Neural cell (in vitro differentiated cells): ENCODE data around the gene FNBP1L. TPM values are rescaled to one million over a fixed set of nuclear protein-coding genes. Genes with fewer than 3 reads are reported as not detected.

ENCODE experiments used
- H2AFZ ChIP-seq: fragments of 200-600, 300-800 bp; sonication (generic), shearing (Covaris generic); 2 replicates; pipeline ENCODE4 v1.6.0; 2014; ENCODE audit warnings: low read depth, mild to moderate bottlenecking, antibody characterized with exemption, low read length, moderate library complexity
- H3F3A ChIP-seq: fragments of 200-600 bp; shearing (Covaris generic); 2 replicates; pipeline ENCODE4 v1.6.1; 2016; ENCODE audit warnings: mild to moderate bottlenecking, moderate library complexity, mixed read lengths, antibody characterized with exemption, low read length; ENCODE audit not compliant: insufficient read depth, poor library complexity, severe bottlenecking
- H3K27ac ChIP-seq: fragments of 200-600, 300-800 bp; sonication (generic), shearing (Covaris generic); 2 replicates; pipeline ENCODE4 v1.5.1; 2014; ENCODE audit warnings: mild to moderate bottlenecking, low read length, moderate library complexity
- H3K27me3 ChIP-seq: fragments of 300-800, 200-600 bp; sonication (generic), shearing (Covaris generic); 2 replicates; pipeline ENCODE4 v1.6.0; 2014; ENCODE audit warnings: mild to moderate bottlenecking, low read depth, low read length, moderate library complexity; ENCODE audit not compliant: insufficient read depth
- H3K36me3 ChIP-seq: fragments of 300-800, 200-600 bp; sonication (generic), shearing (Covaris generic); 2 replicates; pipeline ENCODE4 v1.5.1; 2014; ENCODE audit warnings: mild to moderate bottlenecking, antibody characterized with exemption, low read length, moderate library complexity; ENCODE audit not compliant: insufficient read depth
- H3K4me2 ChIP-seq: fragments of 300-800, 200-600 bp; sonication (generic), shearing (Covaris generic); 2 replicates; pipeline ENCODE4 v1.6.0; 2014; ENCODE audit warnings: mild to moderate bottlenecking, low read length
- H3K4me3 ChIP-seq: fragments of 300-800, 200-600 bp; sonication (generic), shearing (Covaris generic); 2 replicates; pipeline ENCODE4 v1.5.1; 2014; ENCODE audit warnings: mild to moderate bottlenecking, low read length, moderate library complexity
- H3K79me2 ChIP-seq: fragments of 200-600 bp; shearing (Covaris generic); replicated peaks from 2 replicates; pipeline ENCODE4 v1.6.0; 2014; ENCODE audit warnings: mild to moderate bottlenecking, low read length, moderate library complexity; ENCODE audit not compliant: insufficient read depth
- H3K9ac ChIP-seq: fragments of 300-800, 200-600 bp; sonication (generic), shearing (Covaris generic); 2 replicates; pipeline ENCODE4 v1.6.1; 2016; ENCODE audit warnings: mild to moderate bottlenecking, low read length, mixed read lengths
- H3K9me2 ChIP-seq: fragments of 200-600 bp; shearing (Covaris generic); 2 replicates; pipeline ENCODE4 v1.6.1; 2016; ENCODE audit warnings: mild to moderate bottlenecking, low read length, mixed read lengths; ENCODE audit not compliant: insufficient read depth
- H3K9me3 ChIP-seq: fragments of 200-600, 300-800 bp; sonication (generic), shearing (Covaris generic); 2 replicates; pipeline ENCODE4 v1.6.1; 2016; ENCODE audit warnings: mild to moderate bottlenecking, mixed run types, low read length, moderate library complexity, mixed read lengths
- H4K20me1 ChIP-seq: fragments of 200-600 bp; shearing (Covaris generic); 2 replicates; pipeline ENCODE4 v1.6.1; 2016; ENCODE audit warnings: mild to moderate bottlenecking, mixed run types; ENCODE audit not compliant: insufficient read depth
- CTCF ChIP-seq: fragments of 450-650 bp; IDR thresholded peaks from 2 replicates; pipeline ENCODE4 v1.5.1; 2014; ENCODE audit warnings: antibody characterized with exemption, mild to moderate bottlenecking, moderate library complexity; ENCODE audit not compliant: poor library complexity, severe bottlenecking
- EP300 ChIP-seq: fragments of 450-650 bp; conservative IDR thresholded peaks from 2 replicates; pipeline ENCODE4 v1.6.1; 2014; ENCODE audit warnings: antibody characterized with exemption, mild to moderate bottlenecking, moderate library complexity; ENCODE audit not compliant: poor library complexity, severe bottlenecking
- EZH2 ChIP-seq: fragments of 200-600, 300-800 bp; shearing (Covaris generic), sonication (generic); IDR thresholded peaks from 2 replicates; pipeline ENCODE4 v1.6.1; 2014; ENCODE audit warnings: antibody characterized with exemption, low read length, borderline replicate concordance, mild to moderate bottlenecking; ENCODE audit not compliant: insufficient read depth, poor library complexity, severe bottlenecking
- MXI1 ChIP-seq: fragments of 450-650 bp; conservative IDR thresholded peaks from 2 replicates; pipeline ENCODE4 v1.6.1; 2014; ENCODE audit warnings: antibody characterized with exemption, mild to moderate bottlenecking; ENCODE audit not compliant: poor library complexity, severe bottlenecking
- POLR2AphosphoS5 ChIP-seq: IDR thresholded peaks from 2 replicates; pipeline ENCODE4 v1.6.1; 2012
- RAD21 ChIP-seq: fragments of 450-650 bp; conservative IDR thresholded peaks from 2 replicates; pipeline ENCODE4 v1.6.1; 2014; ENCODE audit warnings: antibody characterized with exemption, mild to moderate bottlenecking, moderate library complexity
- SMC3 ChIP-seq: fragments of 450-650 bp; conservative IDR thresholded peaks from 2 replicates; pipeline ENCODE4 v1.6.1; 2014; ENCODE audit warnings: antibody characterized with exemption, mild to moderate bottlenecking, moderate library complexity; ENCODE audit not compliant: poor library complexity
- TAF1 ChIP-seq: IDR thresholded peaks from 2 replicates; pipeline ENCODE4 v1.6.1; 2012; ENCODE audit warnings: low read depth
- polyA plus RNA-seq: library from polyadenylated mRNA; depleted of rRNA; stranded (reverse); fragments of >200 nt; gene quantifications from 2 replicates; pipeline ENCODE4 v1.2.3, GENCODE V29; 2014
- TF ChIP-seq, protein P1 (sequence below): IDR thresholded peaks from 2 replicates; pipeline ENCODE4 v1.6.1; 2012; ENCODE audit warnings: borderline replicate concordance

The FNBP1L gene
- polyA plus RNA-seq, 1 donor from 2014 or later, result 1,044 TPM

DNA sequence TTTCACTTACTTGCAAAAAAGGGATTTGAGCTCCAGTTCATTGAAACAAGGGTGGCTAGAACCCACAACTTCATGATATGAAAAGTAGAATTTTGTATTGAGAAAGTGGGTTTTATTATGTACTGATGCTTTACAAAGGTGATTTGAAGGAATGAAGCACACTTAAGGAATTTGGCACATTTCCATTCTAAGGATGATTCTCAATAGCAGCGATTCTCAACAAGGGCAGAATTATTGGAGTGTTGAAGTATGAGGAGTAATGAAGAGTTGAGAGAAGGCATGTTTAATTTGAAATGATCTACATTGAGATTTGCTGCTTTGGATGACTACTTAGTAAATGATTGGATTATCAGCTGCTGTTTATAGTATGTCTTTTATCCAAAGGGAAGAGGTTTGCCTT is 54.7 kb downstream of the FNBP1L start:
- Histone ChIP-seq H2AFZ (no peak overlapping the region), H3K4me2 (no peak overlapping the region), H3K79me2 (peaks cover 88% of the 10 kb centered on the region), H3K4me3 (no peak overlapping the region), H3K9me2 (no peaks in the 10 kb centered on the region), H3F3A (no peaks in the 10 kb centered on the region), H3K27ac (no peak overlapping the region), H3K36me3 (no peaks in the 10 kb centered on the region), H3K9me3 (no peaks in the 10 kb centered on the region), H3K9ac (no peak overlapping the region), H3K27me3 (no peaks in the 10 kb centered on the region), H4K20me1 (peaks cover 30% of the 10 kb centered on the region)
- TF ChIP-seq EP300 (no peak), CTCF (no peak), EZH2 (no peak), MXI1 (no peak), RAD21 (no peak), POLR2AphosphoS5 (no peak), SMC3 (no peak), TAF1 (no peak)
- TF ChIP-seq, protein P1, sequence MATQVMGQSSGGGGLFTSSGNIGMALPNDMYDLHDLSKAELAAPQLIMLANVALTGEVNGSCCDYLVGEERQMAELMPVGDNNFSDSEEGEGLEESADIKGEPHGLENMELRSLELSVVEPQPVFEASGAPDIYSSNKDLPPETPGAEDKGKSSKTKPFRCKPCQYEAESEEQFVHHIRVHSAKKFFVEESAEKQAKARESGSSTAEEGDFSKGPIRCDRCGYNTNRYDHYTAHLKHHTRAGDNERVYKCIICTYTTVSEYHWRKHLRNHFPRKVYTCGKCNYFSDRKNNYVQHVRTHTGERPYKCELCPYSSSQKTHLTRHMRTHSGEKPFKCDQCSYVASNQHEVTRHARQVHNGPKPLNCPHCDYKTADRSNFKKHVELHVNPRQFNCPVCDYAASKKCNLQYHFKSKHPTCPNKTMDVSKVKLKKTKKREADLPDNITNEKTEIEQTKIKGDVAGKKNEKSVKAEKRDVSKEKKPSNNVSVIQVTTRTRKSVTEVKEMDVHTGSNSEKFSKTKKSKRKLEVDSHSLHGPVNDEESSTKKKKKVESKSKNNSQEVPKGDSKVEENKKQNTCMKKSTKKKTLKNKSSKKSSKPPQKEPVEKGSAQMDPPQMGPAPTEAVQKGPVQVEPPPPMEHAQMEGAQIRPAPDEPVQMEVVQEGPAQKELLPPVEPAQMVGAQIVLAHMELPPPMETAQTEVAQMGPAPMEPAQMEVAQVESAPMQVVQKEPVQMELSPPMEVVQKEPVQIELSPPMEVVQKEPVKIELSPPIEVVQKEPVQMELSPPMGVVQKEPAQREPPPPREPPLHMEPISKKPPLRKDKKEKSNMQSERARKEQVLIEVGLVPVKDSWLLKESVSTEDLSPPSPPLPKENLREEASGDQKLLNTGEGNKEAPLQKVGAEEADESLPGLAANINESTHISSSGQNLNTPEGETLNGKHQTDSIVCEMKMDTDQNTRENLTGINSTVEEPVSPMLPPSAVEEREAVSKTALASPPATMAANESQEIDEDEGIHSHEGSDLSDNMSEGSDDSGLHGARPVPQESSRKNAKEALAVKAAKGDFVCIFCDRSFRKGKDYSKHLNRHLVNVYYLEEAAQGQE, result no peak

- Histone ChIP-seq H3K27ac (no peak overlapping the region), H3F3A (no peaks in the 10 kb centered on the region), H3K9me2 (no peaks in the 10 kb centered on the region), H2AFZ (no peak overlapping the region), H4K20me1 (peaks cover 30% of the 10 kb centered on the region), H3K36me3 (no peaks in the 10 kb centered on the region), H3K9me3 (no peaks in the 10 kb centered on the region), H3K27me3 (no peaks in the 10 kb centered on the region), H3K9ac (no peak overlapping the region), H3K4me3 (no peak overlapping the region), H3K4me2 (no peak overlapping the region), H3K79me2 (peaks cover 86% of the 10 kb centered on the region)
- no peak for TF ChIP-seq CTCF
- TF ChIP-seq TAF1, result no peak
- TF ChIP-seq, protein P1, result no peak
- TF ChIP-seq EZH2, result no peak
- TF ChIP-seq EP300, result no peak
- no peak for TF ChIP-seq SMC3
- TF ChIP-seq MXI1, result no peak
- TF ChIP-seq POLR2AphosphoS5, result no peak
- TF ChIP-seq RAD21, result no peak
Measured at GRCh38 chr1:93503163-93503562, 55.2 kb downstream of the FNBP1L start.
